Immature natural killer cell (primary cell): Measurements from ENCODE around the gene FKBP11. TPM values are rescaled to one million over a fixed set of nuclear protein-coding genes. Genes with fewer than 3 reads are reported as not detected.
"Not testable (repeated sequence)": the region's sequence is repeated elsewhere in the genome, so short reads cannot be mapped to it uniquely, and the experiment has no call there.

Experiments
- DNase-seq, 3 donors: peaks; one replicate each; pipeline ENCODE4 v3.0.0; 2022; ENCODE audit warnings: mixed read lengths in 1 of 3
- H3K27ac Mint-ChIP-seq, 6 donors: one replicate each; pipeline ENCODE4 v1.8.0; 2020; ENCODE audit warnings: mixed read lengths in 6 of 6, mild to moderate bottlenecking in 5 of 6, inconsistent platforms in 4 of 6, moderate library complexity in 3 of 6
- H3K27me3 Mint-ChIP-seq, 3 donors: one replicate each; pipeline ENCODE4 v1.8.0; 2020 to 2021; ENCODE audit warnings: low read depth in 3 of 3, mild to moderate bottlenecking in 3 of 3, mixed read lengths in 3 of 3, moderate library complexity in 3 of 3, inconsistent platforms in 1 of 3
- H3K36me3 Mint-ChIP-seq, 3 donors: one replicate each; pipeline ENCODE4 v1.8.0; 2020; ENCODE audit warnings: mixed read lengths in 3 of 3, inconsistent platforms in 2 of 3, mild to moderate bottlenecking in 2 of 3
- H3K4me1 Mint-ChIP-seq, 2 donors: one replicate each; pipeline ENCODE4 v1.8.0; 2020; ENCODE audit warnings: inconsistent platforms in 2 of 2, mild to moderate bottlenecking in 2 of 2, mixed read lengths in 2 of 2, moderate library complexity in 1 of 2
- H3K4me3 Mint-ChIP-seq, 5 donors: one replicate each; pipeline ENCODE4 v1.8.0; 2020; ENCODE audit warnings: mild to moderate bottlenecking in 5 of 5, mixed read lengths in 5 of 5, inconsistent platforms in 3 of 5, moderate library complexity in 3 of 5
- H3K9me3 Mint-ChIP-seq, 6 donors: one replicate each; pipeline ENCODE4 v1.8.0; 2020; ENCODE audit warnings: mild to moderate bottlenecking in 6 of 6, mixed read lengths in 6 of 6, inconsistent platforms in 4 of 6, moderate library complexity in 3 of 6
- polyA plus RNA-seq, 3 donors: library from polyadenylated mRNA; unstranded; fragments of 300-500 nt; fragmentation: Illumina TruSeq; gene quantifications; one replicate each; pipeline ENCODE4 v1.2.3, GENCODE V29; 2021

FKBP11 gene
- polyA plus RNA-seq, 3 donors from 2014 or later: 195 to 241 (median 226) TPM

DNA sequence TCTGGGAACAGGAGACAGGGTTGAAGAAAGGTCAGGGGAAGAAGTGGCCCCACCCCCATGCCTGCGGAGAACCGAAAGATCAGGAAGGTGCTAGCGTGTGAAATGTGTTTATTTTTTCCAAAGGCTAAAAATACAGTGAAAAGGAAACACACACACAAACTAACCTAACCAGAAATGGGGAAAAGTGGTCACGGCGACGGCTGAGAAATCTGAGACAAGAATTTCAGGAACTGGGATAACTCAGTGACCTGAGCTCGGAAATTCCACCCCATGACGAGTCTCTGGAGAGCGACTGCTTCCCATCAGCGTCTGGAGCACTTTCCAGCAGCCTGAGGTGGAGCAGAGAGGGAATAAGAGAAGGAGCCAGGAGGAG lies 43.0 kb downstream of the FKBP11 start:
- Mint-ChIP-seq H3K4me1 (no peaks in the 10 kb centered on the region), H3K27ac (peak overlapping the region in 1 of 6 donors; percentile 24), H3K4me3 (no peak overlapping the region), H3K9me3 (no peaks in the 10 kb centered on the region), H3K27me3 (peaks cover 4 to 17% (median 5%) of the 10 kb centered on the region in 3 donors), H3K36me3 (peaks cover 0 to 7% (median 0%) of the 10 kb centered on the region in 3 donors)
- no peak for DNase-seq

GRCh38 chr12:48881686-48882314 lies 43.5 kb downstream of the FKBP11 start:
- Mint-ChIP-seq H3K9me3 (no peaks in the 10 kb centered on the region), H3K27ac (peak overlapping the region in 1 of 6 donors; percentile 24), H3K4me3 (no peak overlapping the region), H3K36me3 (peaks cover 0 to 7% (median 0%) of the 10 kb centered on the region in 3 donors), H3K27me3 (peaks cover 4 to 17% (median 5%) of the 10 kb centered on the region in 3 donors), H3K4me1 (no peaks in the 10 kb centered on the region)
- DNase-seq: no peak

DNA sequence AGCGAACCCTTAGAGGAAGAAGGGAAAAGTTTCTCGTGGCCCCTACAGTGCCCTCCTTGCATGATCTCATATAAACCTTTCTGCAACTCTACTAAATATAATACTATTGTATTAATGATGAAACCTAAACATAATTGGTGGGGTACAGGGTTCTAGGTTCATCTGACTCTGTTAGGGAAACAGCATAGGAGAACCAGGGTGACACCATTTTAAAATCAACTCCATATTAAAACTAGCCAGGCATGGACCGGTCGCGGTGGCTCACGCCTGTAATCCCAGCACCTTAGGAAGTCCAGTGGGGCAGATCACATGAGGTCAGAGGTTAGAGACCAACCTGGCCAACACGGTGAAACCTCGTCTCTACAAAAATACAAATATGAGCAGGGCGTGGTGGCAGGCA lies 44.6 kb downstream of the FKBP11 start:
- peaks cover 4 to 15% (median 5%) of the 10 kb centered on the region in 3 donors for H3K27me3 Mint-ChIP-seq
- no peaks in the 10 kb centered on the region for H3K9me3 Mint-ChIP-seq
- H3K36me3 Mint-ChIP-seq: peaks cover 0 to 7% (median 0%) of the 10 kb centered on the region in 3 donors
- H3K27ac Mint-ChIP-seq: no peak overlapping the region
- no peak for DNase-seq
- H3K4me3 Mint-ChIP-seq: no peak overlapping the region
- no peaks in the 10 kb centered on the region for H3K4me1 Mint-ChIP-seq

- Mint-ChIP-seq H3K4me3 (no peak overlapping the region), H3K27me3 (peaks cover 3 to 13% (median 5%) of the 10 kb centered on the region in 3 donors), H3K9me3 (no peaks in the 10 kb centered on the region), H3K36me3 (peaks cover 0 to 7% (median 0%) of the 10 kb centered on the region in 3 donors), H3K27ac (no peak overlapping the region), H3K4me1 (no peaks in the 10 kb centered on the region)
- DNase-seq: no peak
These were observed 46.7 kb downstream of the FKBP11 start for GRCh38 chr12:48878548-48878947.

GRCh38 chr12:48875944-48876515 lies 49.3 kb downstream of the FKBP11 start:
- Mint-ChIP-seq H3K36me3 (peaks cover 0 to 7% (median 0%) of the 10 kb centered on the region in 3 donors), H3K4me1 (no peaks in the 10 kb centered on the region), H3K27ac (no peak overlapping the region), H3K9me3 (peaks cover 0 to 2% (median 0%) of the 10 kb centered on the region in 6 donors), H3K27me3 (peaks cover 0 to 10% (median 8%) of the 10 kb centered on the region in 3 donors), H3K4me3 (no peak overlapping the region)
- no peak for DNase-seq

GRCh38 chr12:48873534-48873933 lies 51.8 kb downstream of the FKBP11 start:
- DNase-seq, H3K4me3 Mint-ChIP-seq, H3K36me3 Mint-ChIP-seq, H3K27me3 Mint-ChIP-seq, H3K9me3 Mint-ChIP-seq, H3K27ac Mint-ChIP-seq, H3K4me1 Mint-ChIP-seq: not testable (repeated sequence)

- Mint-ChIP-seq H3K4me3 (no peak overlapping the region), H3K27ac (no peak overlapping the region), H3K9me3 (peaks cover 0 to 2% (median 0%) of the 10 kb centered on the region in 6 donors)
These were observed 52.2 kb downstream of the FKBP11 start for GRCh38 chr12:48873096-48873495.

More at GRCh38 chr12:48873096-48873495, 52.2 kb downstream of the FKBP11 start:
- H3K36me3 Mint-ChIP-seq: no peaks in the 10 kb centered on the region
- H3K27me3 Mint-ChIP-seq: peaks cover 0 to 5% (median 3%) of the 10 kb centered on the region in 3 donors
- no peak for DNase-seq
- H3K4me1 Mint-ChIP-seq: no peaks in the 10 kb centered on the region

Other genes starting within 250 kb of the FKBP11 start
- gene KANSL2, start 243.3 kb downstream of the FKBP11 start, polyA plus RNA-seq: 10 to 100 TPM; 36.7 to 51.4 (median 40.1) TPM
- 10 to 100 TPM in 1 of 3 donors, 1 to 10 TPM in 2; 5.5 to 27.1 (median 9.6) TPM for gene CCNT1, start 208.8 kb downstream of the FKBP11 start, polyA plus RNA-seq
- not detected for gene ADCY6, start 136.4 kb downstream of the FKBP11 start, polyA plus RNA-seq
- gene CACNB3, start 107.0 kb downstream of the FKBP11 start, polyA plus RNA-seq: 1 to 10 TPM in 2 of 3 donors, under 1 TPM in 1; 0.66 to 2.1 (median 1.4) TPM
- 10 to 100 TPM; 27.7 to 76.6 (median 37.7) TPM for gene DDX23, start 73.3 kb downstream of the FKBP11 start, polyA plus RNA-seq
- 1 to 10 TPM in 1 of 3 donors, under 1 TPM in 1, not detected in 1; 0.63 to 1.7 TPM for gene RND1, start 59.6 kb downstream of the FKBP11 start, polyA plus RNA-seq
- gene ARF3, start 32.0 kb upstream of the FKBP11 start, polyA plus RNA-seq: 10 to 100 TPM; 31.2 to 40.7 (median 37.2) TPM
- under 1 TPM in 2 of 3 donors, not detected in 1; 0.45 to 0.68 TPM for gene WNT10B, start 46.2 kb upstream of the FKBP11 start, polyA plus RNA-seq
- 1 to 10 TPM in 1 of 3 donors, under 1 TPM in 1, not detected in 1; 0.86 to 1.2 TPM for gene WNT1, start 52.8 kb upstream of the FKBP11 start, polyA plus RNA-seq
- gene DDN, start 73.9 kb upstream of the FKBP11 start, polyA plus RNA-seq: not detected
- 10 to 100 TPM; 58.5 to 75.3 (median 69.1) TPM for gene PRKAG1, start 93.3 kb upstream of the FKBP11 start, polyA plus RNA-seq
- 10 to 100 TPM in 1 of 3 donors, 1 to 10 TPM in 2; 1.1 to 29.6 (median 3.8) TPM for gene KMT2D, start 135.3 kb upstream of the FKBP11 start, polyA plus RNA-seq
- gene RHEBL1, start 144.5 kb upstream of the FKBP11 start, polyA plus RNA-seq: 10 to 100 TPM; 11.0 to 22.5 (median 16.5) TPM
- gene DHH, start 169.3 kb upstream of the FKBP11 start, polyA plus RNA-seq: not detected
- 10 to 100 TPM; 15.9 to 46.0 (median 39.6) TPM for gene LMBR1L, start 185.4 kb upstream of the FKBP11 start, polyA plus RNA-seq
- gene TUBA1B, start 205.9 kb upstream of the FKBP11 start, polyA plus RNA-seq: 100 to 1,000 TPM; 477 to 869 (median 576) TPM